IMR-90 (cell line): ENCODE data around the gene RMC1. TPM values are rescaled to one million over a fixed set of nuclear protein-coding genes. Genes with fewer than 3 reads are reported as not detected.

Source experiments
- microRNA-seq, 2 experiments: library from miRNA; stranded (forward) in 1 of 2; unstranded in 1 of 2; fragments of 10-50 nt in 1 of 2; fragments of <30 nt in 1 of 2; gene quantifications in 1 of 2; microRNA quantifications in 1 of 2; one replicate each; pipeline versions ENCODE3 to v1.1.0; 2013 to 2020; ENCODE audit not compliant: insufficient read depth in 1 of 2, insufficient read length in 1 of 2, unreplicated experiment in 1 of 2
- polyA plus RNA-seq, 3 experiments: library from polyadenylated mRNA; depleted of rRNA; stranded (reverse); fragments of >200 nt; gene quantifications; 2 replicates each; pipeline ENCODE4 v1.2.3, GENCODE V29; 2012; ENCODE audit warnings: low replicate concordance in 1 of 3
- small RNA-seq, 5 experiments: library from RNA; depleted of rRNA; stranded (forward); fragments of <200 nt; gene quantifications; one replicate each; pipeline ENCODE3, GENCODE V24; 2012
- total RNA-seq: library from RNA; depleted of rRNA; stranded (reverse); fragments of >200 nt; gene quantifications from 2 replicates; pipeline ENCODE4 v1.2.3, GENCODE V29; 2012; rRNA removed

RMC1 gene
- total and polyA plus RNA-seq, 2 of the 4 experiments (the other 2 are of a cell fraction), result 14.2 to 18.0 TPM

Small RNA genes lying within 50 kb of the gene (microRNA-seq; reads per million reads assigned to microRNA genes)
- gene AC026634.1 (ENCODE audit: insufficient read depth, insufficient read length), result not detected
- not detected for gene RF00019 (ENCODE audit: insufficient read depth, insufficient read length)

Small RNA genes lying within 50 kb of the gene (small RNA-seq; reads per million reads assigned to genes)
- gene AC026634.1 (0 reads per million in 5 experiments), gene RF00019 (0 reads per million in 5 experiments)

Other genes starting within 250 kb of the RMC1 start
- gene RIOK3, start 50.2 kb upstream of the RMC1 start, total RNA-seq, result 38.9 and 61.4 TPM in 2 replicates
- gene RIOK3, start 50.2 kb upstream of the RMC1 start, polyA plus RNA-seq (2012; rRNA removed), result 18.1 and 21.5 TPM in 2 replicates
- gene NPC1, start 83.0 kb downstream of the RMC1 start, total RNA-seq, result 4.7 and 7.9 TPM in 2 replicates
- 7.5 and 8.0 TPM in 2 replicates for gene NPC1, start 83.0 kb downstream of the RMC1 start, polyA plus RNA-seq (2012; rRNA removed)
- under 0.01 and 0.18 TPM in 2 replicates for gene ANKRD29, start 159.4 kb downstream of the RMC1 start, total RNA-seq
- gene ANKRD29, start 159.4 kb downstream of the RMC1 start, polyA plus RNA-seq (2012; rRNA removed), result 0.07 and 0.31 TPM in 2 replicates
- 0.18 and 0.28 TPM in 2 replicates for gene LAMA3, start 185.9 kb downstream of the RMC1 start, total RNA-seq
- 0.13 and 0.19 TPM in 2 replicates for gene LAMA3, start 185.9 kb downstream of the RMC1 start, polyA plus RNA-seq (2012; rRNA removed)